ENCODE measurements around the gene ADAM23.

Gene ADAM23

GRCh38 chr2:206482123-206482522, 38.8 kb downstream of the ADAM23 start:
- Histone ChIP-seq H3K36me3 (ENCODE audit: control insufficient read depth in 5 of 5, insufficient read depth in 5 of 5, low read length in 5 of 5) (no peaks in the 10 kb centered on the region), H3K4me3 (ENCODE audit: low read depth in 1 of 5, low read length in 5 of 5) (no peak overlapping the region), H3K9ac (ENCODE audit: low read length in 5 of 5) (no peak overlapping the region), H3K27me3 (ENCODE audit: control insufficient read depth in 5 of 5, insufficient read depth in 4 of 5, low read length in 5 of 5) (peaks cover 0 to 5% (median 0%) of the 10 kb centered on the region in 5 donors), H3K9me3 (ENCODE audit: control insufficient read depth in 5 of 5, low read length in 5 of 5) (no peaks in the 10 kb centered on the region), H3K27ac (ENCODE audit: low read depth, low read length) (no peak overlapping the region), H3K4me1 (ENCODE audit: control insufficient read depth in 5 of 5, insufficient read depth in 5 of 5, low read length in 5 of 5) (no peaks in the 10 kb centered on the region)

GRCh38 chr2:206482633-206483032, 39.3 kb downstream of the ADAM23 start:
- H3K36me3 ChIP-seq (ENCODE audit: control insufficient read depth in 5 of 5, insufficient read depth in 5 of 5, low read length in 5 of 5), result no peaks in the 10 kb centered on the region
- H3K27ac ChIP-seq (ENCODE audit: low read depth, low read length), result no peak overlapping the region
- H3K9me3 ChIP-seq (ENCODE audit: control insufficient read depth in 5 of 5, low read length in 5 of 5), result no peaks in the 10 kb centered on the region
- peaks cover 0 to 5% (median 0%) of the 10 kb centered on the region in 5 donors for H3K27me3 ChIP-seq (ENCODE audit: control insufficient read depth in 5 of 5, insufficient read depth in 4 of 5, low read length in 5 of 5)
- no peak overlapping the region for H3K4me3 ChIP-seq (ENCODE audit: low read depth in 1 of 5, low read length in 5 of 5)
- no peak overlapping the region for H3K9ac ChIP-seq (ENCODE audit: low read length in 5 of 5)
- H3K4me1 ChIP-seq (ENCODE audit: control insufficient read depth in 5 of 5, insufficient read depth in 5 of 5, low read length in 5 of 5), result no peaks in the 10 kb centered on the region

DNA sequence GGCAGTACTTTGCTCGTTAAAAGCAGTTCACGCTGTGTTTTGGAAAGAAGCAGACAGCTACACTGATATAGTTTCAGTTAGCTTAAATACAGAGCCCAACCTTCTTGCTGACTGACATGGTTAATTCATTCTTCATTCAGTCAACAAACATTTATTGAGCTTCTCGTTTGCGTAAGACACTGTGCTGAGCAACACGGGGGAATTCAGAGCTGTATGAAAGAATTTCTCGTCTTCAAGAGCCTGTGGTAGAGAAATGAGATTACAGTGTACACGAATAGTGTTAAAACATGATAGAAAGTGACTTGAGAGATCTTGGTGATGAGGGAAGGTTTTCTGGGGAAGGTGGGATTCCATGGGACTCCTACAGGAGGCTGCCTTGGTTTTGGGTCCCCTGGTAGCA, 44.7 kb downstream of the ADAM23 start:
- Histone ChIP-seq H3K27ac (ENCODE audit: low read depth, low read length) (no peak overlapping the region), H3K9me3 (ENCODE audit: control insufficient read depth in 5 of 5, low read length in 5 of 5) (peaks cover 0 to 11% (median 6%) of the 10 kb centered on the region in 5 donors), H3K4me1 (ENCODE audit: control insufficient read depth in 5 of 5, insufficient read depth in 5 of 5, low read length in 5 of 5) (no peaks in the 10 kb centered on the region), H3K27me3 (ENCODE audit: control insufficient read depth in 5 of 5, insufficient read depth in 4 of 5, low read length in 5 of 5) (peaks cover 0 to 2% (median 0%) of the 10 kb centered on the region in 5 donors), H3K9ac (ENCODE audit: low read length in 5 of 5) (no peak overlapping the region), H3K36me3 (ENCODE audit: control insufficient read depth in 5 of 5, insufficient read depth in 5 of 5, low read length in 5 of 5) (no peaks in the 10 kb centered on the region), H3K4me3 (ENCODE audit: low read depth in 1 of 5, low read length in 5 of 5) (no peak overlapping the region)

GRCh38 chr2:206488623-206489022, 45.3 kb downstream of the ADAM23 start:
- no peak overlapping the region for H3K4me3 ChIP-seq (ENCODE audit: low read depth in 1 of 5, low read length in 5 of 5)
- no peak overlapping the region for H3K27ac ChIP-seq (ENCODE audit: low read depth, low read length)
- H3K27me3 ChIP-seq (ENCODE audit: control insufficient read depth in 5 of 5, insufficient read depth in 4 of 5, low read length in 5 of 5), result peaks cover 0 to 2% (median 0%) of the 10 kb centered on the region in 5 donors
- no peaks in the 10 kb centered on the region for H3K36me3 ChIP-seq (ENCODE audit: control insufficient read depth in 5 of 5, insufficient read depth in 5 of 5, low read length in 5 of 5)
- H3K9ac ChIP-seq (ENCODE audit: low read length in 5 of 5), result no peak overlapping the region
- peaks cover 0 to 11% (median 6%) of the 10 kb centered on the region in 5 donors for H3K9me3 ChIP-seq (ENCODE audit: control insufficient read depth in 5 of 5, low read length in 5 of 5)
- H3K4me1 ChIP-seq (ENCODE audit: control insufficient read depth in 5 of 5, insufficient read depth in 5 of 5, low read length in 5 of 5), result no peaks in the 10 kb centered on the region

GRCh38 chr2:206494061-206494460, 50.7 kb downstream of the ADAM23 start:
- no peak overlapping the region for H3K4me3 ChIP-seq (ENCODE audit: low read depth in 1 of 5, low read length in 5 of 5)
- no peak overlapping the region for H3K27ac ChIP-seq (ENCODE audit: low read depth, low read length)
- H3K9ac ChIP-seq (ENCODE audit: low read length in 5 of 5), result no peak overlapping the region
- no peaks in the 10 kb centered on the region for H3K27me3 ChIP-seq (ENCODE audit: control insufficient read depth in 5 of 5, insufficient read depth in 4 of 5, low read length in 5 of 5)
- H3K36me3 ChIP-seq (ENCODE audit: control insufficient read depth in 5 of 5, insufficient read depth in 5 of 5, low read length in 5 of 5), result no peaks in the 10 kb centered on the region
- peaks cover 0 to 11% (median 6%) of the 10 kb centered on the region in 5 donors for H3K9me3 ChIP-seq (ENCODE audit: control insufficient read depth in 5 of 5, low read length in 5 of 5)
- H3K4me1 ChIP-seq (ENCODE audit: control insufficient read depth in 5 of 5, insufficient read depth in 5 of 5, low read length in 5 of 5), result no peaks in the 10 kb centered on the region

DNA sequence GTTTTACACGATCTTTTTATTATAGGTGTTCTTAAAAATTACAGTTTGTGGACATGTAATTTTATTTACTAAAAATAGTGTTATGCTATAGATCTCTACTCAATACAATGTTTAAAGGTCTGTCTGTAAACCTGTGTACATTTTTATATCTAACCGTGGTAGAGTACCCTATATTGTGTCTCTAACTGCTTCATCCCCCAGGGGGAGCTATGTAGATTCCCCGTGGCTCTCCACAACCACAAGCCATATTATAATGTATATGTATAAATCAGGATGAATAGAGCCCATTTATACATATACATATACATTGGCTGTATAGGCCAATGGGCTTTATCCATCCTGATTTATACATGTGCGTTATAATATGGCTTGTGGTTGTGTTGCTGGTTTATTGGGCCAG, 59.4 kb downstream of the ADAM23 start:
- H3K27ac ChIP-seq (ENCODE audit: low read depth, low read length), result no peak overlapping the region
- no peaks in the 10 kb centered on the region for H3K36me3 ChIP-seq (ENCODE audit: control insufficient read depth in 5 of 5, insufficient read depth in 5 of 5, low read length in 5 of 5)
- no peak overlapping the region for H3K9ac ChIP-seq (ENCODE audit: low read length in 5 of 5)
- H3K9me3 ChIP-seq (ENCODE audit: control insufficient read depth in 5 of 5, low read length in 5 of 5), result no peaks in the 10 kb centered on the region
- no peaks in the 10 kb centered on the region for H3K27me3 ChIP-seq (ENCODE audit: control insufficient read depth in 5 of 5, insufficient read depth in 4 of 5, low read length in 5 of 5)
- no peak overlapping the region for H3K4me3 ChIP-seq (ENCODE audit: low read depth in 1 of 5, low read length in 5 of 5)
- no peaks in the 10 kb centered on the region for H3K4me1 ChIP-seq (ENCODE audit: control insufficient read depth in 5 of 5, insufficient read depth in 5 of 5, low read length in 5 of 5)

DNA sequence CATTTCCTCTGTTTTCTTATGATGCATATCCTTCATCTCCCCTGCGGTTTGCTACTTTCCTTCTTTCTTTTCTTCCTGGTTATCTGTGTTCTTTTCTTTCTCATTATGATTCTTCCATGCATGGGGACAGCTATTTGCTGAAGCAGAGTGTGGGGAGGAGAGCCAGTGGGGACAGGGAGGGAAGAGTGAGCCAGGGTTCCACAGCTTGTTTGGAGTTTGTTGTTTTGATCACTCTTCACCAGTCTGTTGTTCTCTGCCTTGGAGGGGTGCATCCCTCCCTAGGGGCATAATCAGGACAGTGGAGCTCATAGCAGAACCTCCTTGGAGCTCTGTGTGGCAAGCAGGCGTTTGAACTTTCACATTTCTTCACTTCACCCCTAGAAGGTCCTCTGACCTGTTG, 68.0 kb downstream of the ADAM23 start:
- peaks cover 0 to 3% (median 0%) of the 10 kb centered on the region in 5 donors for H3K27me3 ChIP-seq (ENCODE audit: control insufficient read depth in 5 of 5, insufficient read depth in 4 of 5, low read length in 5 of 5)
- H3K4me3 ChIP-seq (ENCODE audit: low read depth in 1 of 5, low read length in 5 of 5), result no peak overlapping the region
- no peak overlapping the region for H3K27ac ChIP-seq (ENCODE audit: low read depth, low read length)
- H3K9me3 ChIP-seq (ENCODE audit: control insufficient read depth in 5 of 5, low read length in 5 of 5), result no peaks in the 10 kb centered on the region
- H3K9ac ChIP-seq (ENCODE audit: low read length in 5 of 5), result no peak overlapping the region
- H3K36me3 ChIP-seq (ENCODE audit: control insufficient read depth in 5 of 5, insufficient read depth in 5 of 5, low read length in 5 of 5), result no peaks in the 10 kb centered on the region
- H3K4me1 ChIP-seq (ENCODE audit: control insufficient read depth in 5 of 5, insufficient read depth in 5 of 5, low read length in 5 of 5), result no peaks in the 10 kb centered on the region

DNA sequence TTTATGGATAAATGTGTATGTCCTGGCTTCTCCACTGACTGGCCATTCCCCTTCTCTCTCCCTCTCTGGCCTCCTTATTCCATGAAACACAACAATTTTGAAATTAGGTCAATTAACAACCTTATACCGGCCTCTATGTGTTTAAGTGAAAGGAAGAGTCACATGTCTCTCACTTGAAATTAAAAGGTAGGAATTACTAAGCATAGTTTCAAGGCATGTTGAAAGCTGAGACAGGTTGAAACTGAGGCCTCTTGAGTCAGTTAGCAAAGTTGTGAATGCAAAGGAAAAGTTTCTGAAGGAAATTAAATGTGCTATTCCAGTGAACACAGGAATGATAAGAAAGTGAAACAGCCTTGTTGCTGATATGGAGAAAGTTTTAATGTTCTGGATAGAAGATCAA, 69.7 kb downstream of the ADAM23 start:
- no peaks in the 10 kb centered on the region for H3K4me1 ChIP-seq (ENCODE audit: control insufficient read depth in 5 of 5, insufficient read depth in 5 of 5, low read length in 5 of 5)
- H3K9me3 ChIP-seq (ENCODE audit: control insufficient read depth in 5 of 5, low read length in 5 of 5), result no peaks in the 10 kb centered on the region
- peaks cover 0 to 3% (median 0%) of the 10 kb centered on the region in 5 donors for H3K27me3 ChIP-seq (ENCODE audit: control insufficient read depth in 5 of 5, insufficient read depth in 4 of 5, low read length in 5 of 5)
- no peak overlapping the region for H3K4me3 ChIP-seq (ENCODE audit: low read depth in 1 of 5, low read length in 5 of 5)
- H3K27ac ChIP-seq (ENCODE audit: low read depth, low read length), result no peak overlapping the region
- no peak overlapping the region for H3K9ac ChIP-seq (ENCODE audit: low read length in 5 of 5)
- no peaks in the 10 kb centered on the region for H3K36me3 ChIP-seq (ENCODE audit: control insufficient read depth in 5 of 5, insufficient read depth in 5 of 5, low read length in 5 of 5)

- H3K36me3 ChIP-seq (ENCODE audit: control insufficient read depth in 5 of 5, insufficient read depth in 5 of 5, low read length in 5 of 5), result no peaks in the 10 kb centered on the region
- H3K9ac ChIP-seq (ENCODE audit: low read length in 5 of 5), result no peak overlapping the region
- no peaks in the 10 kb centered on the region for H3K4me1 ChIP-seq (ENCODE audit: control insufficient read depth in 5 of 5, insufficient read depth in 5 of 5, low read length in 5 of 5)
- no peaks in the 10 kb centered on the region for H3K9me3 ChIP-seq (ENCODE audit: control insufficient read depth in 5 of 5, low read length in 5 of 5)
- H3K27ac ChIP-seq (ENCODE audit: low read depth, low read length), result no peak overlapping the region
- peaks cover 0 to 3% (median 0%) of the 10 kb centered on the region in 5 donors for H3K27me3 ChIP-seq (ENCODE audit: control insufficient read depth in 5 of 5, insufficient read depth in 4 of 5, low read length in 5 of 5)
- no peak overlapping the region for H3K4me3 ChIP-seq (ENCODE audit: low read depth in 1 of 5, low read length in 5 of 5)
Measured at GRCh38 chr2:206515580-206515979, 72.2 kb downstream of the ADAM23 start.

DNA sequence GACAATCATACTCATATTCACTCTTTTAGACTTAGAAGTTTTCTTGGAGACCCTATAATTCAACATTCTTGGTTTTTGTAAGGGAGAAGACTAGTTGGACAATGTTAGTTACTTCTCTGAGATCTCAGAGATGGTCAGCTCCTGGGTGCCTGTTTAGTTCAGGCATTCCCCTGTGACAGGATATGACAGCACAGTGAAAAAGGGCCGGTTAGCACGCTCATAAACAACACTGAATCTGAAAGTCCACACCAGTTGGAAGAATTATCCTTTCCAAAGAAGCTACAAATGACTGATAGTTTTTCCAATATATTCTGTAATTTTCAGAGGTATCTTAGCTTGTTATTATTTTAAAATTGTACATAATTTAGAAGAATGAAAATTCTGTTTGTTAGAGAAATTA, 75.7 kb downstream of the ADAM23 start:
- H3K4me3 ChIP-seq (ENCODE audit: low read depth in 1 of 5, low read length in 5 of 5), result no peak overlapping the region
- no peaks in the 10 kb centered on the region for H3K36me3 ChIP-seq (ENCODE audit: control insufficient read depth in 5 of 5, insufficient read depth in 5 of 5, low read length in 5 of 5)
- H3K9me3 ChIP-seq (ENCODE audit: control insufficient read depth in 5 of 5, low read length in 5 of 5), result no peaks in the 10 kb centered on the region
- H3K4me1 ChIP-seq (ENCODE audit: control insufficient read depth in 5 of 5, insufficient read depth in 5 of 5, low read length in 5 of 5), result no peaks in the 10 kb centered on the region
- no peaks in the 10 kb centered on the region for H3K27me3 ChIP-seq (ENCODE audit: control insufficient read depth in 5 of 5, insufficient read depth in 4 of 5, low read length in 5 of 5)
- H3K9ac ChIP-seq (ENCODE audit: low read length in 5 of 5), result no peak overlapping the region
- no peak overlapping the region for H3K27ac ChIP-seq (ENCODE audit: low read depth, low read length)

DNA sequence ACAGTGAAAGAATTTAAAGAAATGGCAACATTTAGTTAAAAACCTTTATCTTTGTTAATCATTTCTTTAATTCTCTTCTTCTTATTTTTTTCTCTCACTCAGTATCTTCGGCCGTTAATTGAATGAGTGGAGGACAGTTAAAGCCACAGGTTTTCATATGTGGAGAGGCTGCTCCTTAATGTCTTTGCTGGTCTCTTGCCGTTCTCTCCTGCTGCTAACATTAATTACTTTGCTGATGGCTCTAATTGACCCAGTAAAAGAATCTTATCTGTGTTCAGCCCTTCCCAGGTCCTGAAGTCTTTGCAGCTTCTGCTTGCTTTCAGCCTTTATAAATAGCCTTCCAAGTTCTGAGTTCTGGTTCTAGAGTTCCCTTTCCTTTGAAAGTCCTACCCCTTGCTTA, 77.1 kb downstream of the ADAM23 start:
- Histone ChIP-seq H3K36me3 (ENCODE audit: control insufficient read depth in 5 of 5, insufficient read depth in 5 of 5, low read length in 5 of 5) (no peaks in the 10 kb centered on the region), H3K9me3 (ENCODE audit: control insufficient read depth in 5 of 5, low read length in 5 of 5) (no peaks in the 10 kb centered on the region), H3K27me3 (ENCODE audit: control insufficient read depth in 5 of 5, insufficient read depth in 4 of 5, low read length in 5 of 5) (no peaks in the 10 kb centered on the region)

More for the DNA sequence above, 77.1 kb downstream of the ADAM23 start:
- no peaks in the 10 kb centered on the region for H3K4me1 ChIP-seq (ENCODE audit: control insufficient read depth in 5 of 5, insufficient read depth in 5 of 5, low read length in 5 of 5)
- H3K9ac ChIP-seq (ENCODE audit: low read length in 5 of 5), result no peak overlapping the region
- no peak overlapping the region for H3K27ac ChIP-seq (ENCODE audit: low read depth, low read length)
- H3K4me3 ChIP-seq (ENCODE audit: low read depth in 1 of 5, low read length in 5 of 5), result no peak overlapping the region
